Gastrocnemius medialis (tissue), 4 donors: ENCODE measurements around the gene POC1A.

Source experiments
- POLR2A ChIP-seq, 2 donors: fragments of 450-650 bp; IDR thresholded peaks; one replicate each; pipeline ENCODE4 v1.6.1; 2017; ENCODE audit warnings: antibody characterized with exemption in 2 of 2, mild to moderate bottlenecking in 2 of 2, moderate library complexity in 2 of 2
- TF ChIP-seq, protein P1 (sequence below), 5 experiments: fragments of 450-650 bp in 3 of 5; fragments of 200-600 bp in 2 of 5; sonication (generic) in 2 of 5; IDR thresholded peaks in 4 of 5; conservative IDR thresholded peaks in 1 of 5; 1 replicate in 4 of 5; 2 replicates in 1 of 5; pipeline ENCODE4 v1.5.1; 2016 to 2019; ENCODE audit warnings: antibody characterized with exemption in 5 of 5, mild to moderate bottlenecking in 3 of 5, moderate library complexity in 3 of 5

DNA sequence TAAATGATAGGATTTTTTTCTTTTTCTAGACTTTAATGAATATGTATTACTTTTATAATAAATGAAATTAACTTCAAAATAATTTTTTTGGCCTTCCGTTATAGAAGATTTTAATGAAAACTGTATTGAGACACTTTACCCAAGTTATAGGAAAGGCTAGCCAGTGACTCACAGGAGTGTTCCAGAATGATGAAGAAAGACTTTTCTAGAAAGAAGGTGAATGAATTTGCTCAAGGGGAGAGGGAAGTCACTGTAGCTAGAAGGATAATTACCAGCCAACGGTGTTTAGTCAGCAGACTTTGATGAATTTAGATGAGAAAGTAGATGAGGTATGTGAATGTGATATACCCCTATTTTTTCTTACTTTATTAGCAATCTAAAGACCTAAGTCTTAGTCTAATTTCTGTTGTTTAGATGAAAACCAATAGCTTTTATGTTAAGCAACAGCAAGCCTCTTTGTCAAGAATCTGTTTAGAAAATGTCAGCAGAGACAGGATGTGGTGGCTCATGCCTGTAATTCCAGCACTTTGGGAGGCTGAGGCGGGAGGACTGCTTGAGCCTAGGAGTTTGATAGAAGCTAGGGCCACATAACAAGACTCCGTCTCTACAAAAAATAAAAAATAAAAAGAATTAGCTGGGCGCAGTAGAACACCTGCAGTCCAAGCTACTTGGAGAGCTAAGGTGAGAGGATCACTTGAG, 46.9 kb upstream of the POC1A start:
- TF ChIP-seq, protein P1, sequence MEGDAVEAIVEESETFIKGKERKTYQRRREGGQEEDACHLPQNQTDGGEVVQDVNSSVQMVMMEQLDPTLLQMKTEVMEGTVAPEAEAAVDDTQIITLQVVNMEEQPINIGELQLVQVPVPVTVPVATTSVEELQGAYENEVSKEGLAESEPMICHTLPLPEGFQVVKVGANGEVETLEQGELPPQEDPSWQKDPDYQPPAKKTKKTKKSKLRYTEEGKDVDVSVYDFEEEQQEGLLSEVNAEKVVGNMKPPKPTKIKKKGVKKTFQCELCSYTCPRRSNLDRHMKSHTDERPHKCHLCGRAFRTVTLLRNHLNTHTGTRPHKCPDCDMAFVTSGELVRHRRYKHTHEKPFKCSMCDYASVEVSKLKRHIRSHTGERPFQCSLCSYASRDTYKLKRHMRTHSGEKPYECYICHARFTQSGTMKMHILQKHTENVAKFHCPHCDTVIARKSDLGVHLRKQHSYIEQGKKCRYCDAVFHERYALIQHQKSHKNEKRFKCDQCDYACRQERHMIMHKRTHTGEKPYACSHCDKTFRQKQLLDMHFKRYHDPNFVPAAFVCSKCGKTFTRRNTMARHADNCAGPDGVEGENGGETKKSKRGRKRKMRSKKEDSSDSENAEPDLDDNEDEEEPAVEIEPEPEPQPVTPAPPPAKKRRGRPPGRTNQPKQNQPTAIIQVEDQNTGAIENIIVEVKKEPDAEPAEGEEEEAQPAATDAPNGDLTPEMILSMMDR (IDR thresholded peaks at IDR 0.05 in 4 of 5, conservative IDR thresholded peaks at IDR 0.05 in 1 of 5) = no peak
- TF ChIP-seq POLR2A (IDR thresholded peaks at IDR 0.05) = no peak
